Mesendoderm (in vitro differentiated cells): Measurements from ENCODE around the gene TTC34.

Experiments used
- DNase-seq: peaks from one replicate; pipeline ENCODE4 v3.0.0; 2013
- H2AK5ac ChIP-seq: 2 replicates; pipeline ENCODE4 v1.6.1; 2013; ENCODE audit warnings: low read length, inconsistent platforms
- H2BK120ac ChIP-seq: 2 replicates; pipeline ENCODE4 v1.6.1; 2013; ENCODE audit warnings: low read depth, mild to moderate bottlenecking, low read length, moderate library complexity, mixed read lengths
- H2BK15ac ChIP-seq: replicated peaks from 2 replicates; pipeline ENCODE4 v1.6.1; 2013; ENCODE audit warnings: low read depth, mild to moderate bottlenecking, moderate library complexity
- H2BK5ac ChIP-seq: 2 replicates; pipeline ENCODE4 v1.6.1; 2013; ENCODE audit warnings: low read length, inconsistent platforms
- H3K18ac ChIP-seq: 2 replicates; pipeline ENCODE4 v1.6.1; 2013; ENCODE audit warnings: mild to moderate bottlenecking, low read length, mixed read lengths
- H3K23ac ChIP-seq: one replicate; pipeline ENCODE4 v1.6.1; 2013; ENCODE audit warnings: low read length
- H3K27ac ChIP-seq: 2 replicates; pipeline ENCODE4 v1.5.1; 2013; ENCODE audit warnings: low read depth, mild to moderate bottlenecking, inconsistent platforms, low read length, moderate library complexity
- H3K27me3 ChIP-seq: 2 replicates; pipeline ENCODE4 v1.6.1; 2013; ENCODE audit warnings: low read length, control low read depth, mild to moderate bottlenecking, inconsistent platforms; ENCODE audit not compliant: insufficient read depth, poor library complexity
- H3K36me3 ChIP-seq: 2 replicates; pipeline ENCODE4 v1.6.1; 2013; ENCODE audit warnings: low read length, inconsistent platforms; ENCODE audit not compliant: control insufficient read depth, insufficient read depth
- H3K4ac ChIP-seq: one replicate; pipeline ENCODE4 v1.6.1; 2013; ENCODE audit warnings: low read depth, mild to moderate bottlenecking, low read length, moderate library complexity
- H3K4me1 ChIP-seq: 2 replicates; pipeline ENCODE4 v1.6.1; 2013; ENCODE audit warnings: low read depth, low read length, inconsistent platforms; ENCODE audit not compliant: control insufficient read depth
- H3K4me2 ChIP-seq: 2 replicates; pipeline ENCODE4 v1.6.1; 2013; ENCODE audit warnings: low read length
- H3K4me3 ChIP-seq: 2 replicates; pipeline ENCODE4 v1.5.1; 2013; ENCODE audit warnings: mild to moderate bottlenecking, low read length
- H3K56ac ChIP-seq: one replicate; pipeline ENCODE4 v1.6.1; 2013; ENCODE audit warnings: low read length
- H3K79me1 ChIP-seq: 2 replicates; pipeline ENCODE4 v1.6.1; 2013; ENCODE audit warnings: low read length, inconsistent platforms
- H3K79me2 ChIP-seq: 2 replicates; pipeline ENCODE4 v1.6.1; 2013; ENCODE audit warnings: mild to moderate bottlenecking, low read length; ENCODE audit not compliant: control insufficient read depth, insufficient read depth
- H3K9ac ChIP-seq: 2 replicates; pipeline ENCODE4 v1.6.1; 2013; ENCODE audit warnings: low read length, inconsistent platforms
- H4K5ac ChIP-seq: one replicate; pipeline ENCODE4 v1.6.1; 2013; ENCODE audit warnings: low read length
- H4K8ac ChIP-seq: one replicate; pipeline ENCODE4 v1.6.1; 2013; ENCODE audit warnings: low read depth, mild to moderate bottlenecking, control low read depth, low read length, moderate library complexity
- WGBS: extraction: QIAGEN DNeasy Blood & Tissue Kit; methylation state at CpG from one replicate; pipeline ENCODE4 v1.1.7; 2013; ENCODE audit warnings: low lambda C conversion rate, missing lambda C conversion rate; ENCODE audit not compliant: insufficient coverage; ENCODE audit errors: extremely low coverage; 5-methylcytosine and 5-hydroxymethylcytosine counted together

Gene TTC34

DNA sequence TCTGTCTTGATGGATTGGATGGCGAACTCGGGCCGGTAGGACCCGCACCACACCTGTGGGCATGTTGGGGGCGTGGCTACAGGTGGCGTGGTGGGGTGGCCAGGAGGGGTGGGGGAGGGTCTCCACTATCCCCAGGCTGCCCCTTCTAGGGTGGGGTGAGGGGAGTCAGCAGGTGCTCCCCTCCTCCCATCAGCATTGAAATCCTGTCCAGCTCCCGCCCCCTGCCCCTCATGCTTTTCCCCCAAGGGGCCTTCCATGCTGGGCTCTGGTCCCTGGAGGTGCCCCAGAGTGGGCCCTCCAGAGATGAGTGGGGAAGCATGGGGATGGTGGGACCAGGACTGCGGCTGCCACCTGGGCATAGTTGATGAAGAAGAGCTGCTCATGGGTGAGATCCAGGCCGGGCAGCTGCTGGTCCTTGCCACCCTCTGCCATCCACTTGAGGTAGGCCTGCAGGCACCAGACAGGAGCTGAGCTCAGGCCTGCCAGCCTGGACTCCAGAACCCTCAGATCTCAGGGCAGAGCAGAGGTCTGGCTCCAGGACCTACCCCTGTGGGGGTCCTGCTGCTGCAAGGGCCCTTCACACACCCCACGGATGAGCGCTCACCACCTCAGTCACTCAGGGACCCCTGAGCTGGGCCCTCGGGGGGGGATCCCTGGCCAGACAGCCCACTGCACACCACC is 209.8 kb downstream of the TTC34 start:
- H2BK15ac ChIP-seq: no peak overlapping the region
- H3K36me3 ChIP-seq: no peaks in the 10 kb centered on the region
- no peak overlapping the region for H3K4me3 ChIP-seq
- H3K4me1 ChIP-seq: no peaks in the 10 kb centered on the region
- H3K79me2 ChIP-seq: no peaks in the 10 kb centered on the region
- no peak for DNase-seq
- H3K18ac ChIP-seq: no peak overlapping the region
- no peak overlapping the region for H4K8ac ChIP-seq
- H2BK120ac ChIP-seq: no peak overlapping the region
- no peak overlapping the region for H3K23ac ChIP-seq
- H3K4ac ChIP-seq: no peak overlapping the region
- no peak overlapping the region for H3K9ac ChIP-seq
- no peaks in the 10 kb centered on the region for H3K79me1 ChIP-seq
- no peak overlapping the region for H3K56ac ChIP-seq
- no peak overlapping the region for H2AK5ac ChIP-seq
- no peak overlapping the region for H2BK5ac ChIP-seq
- H3K4me2 ChIP-seq: no peak overlapping the region
- no CpG with 5 or more reads among the region's 12 CpGs for WGBS
- no peak overlapping the region for H3K27ac ChIP-seq
- H3K27me3 ChIP-seq: no peaks in the 10 kb centered on the region
- no peak overlapping the region for H4K5ac ChIP-seq

DNA sequence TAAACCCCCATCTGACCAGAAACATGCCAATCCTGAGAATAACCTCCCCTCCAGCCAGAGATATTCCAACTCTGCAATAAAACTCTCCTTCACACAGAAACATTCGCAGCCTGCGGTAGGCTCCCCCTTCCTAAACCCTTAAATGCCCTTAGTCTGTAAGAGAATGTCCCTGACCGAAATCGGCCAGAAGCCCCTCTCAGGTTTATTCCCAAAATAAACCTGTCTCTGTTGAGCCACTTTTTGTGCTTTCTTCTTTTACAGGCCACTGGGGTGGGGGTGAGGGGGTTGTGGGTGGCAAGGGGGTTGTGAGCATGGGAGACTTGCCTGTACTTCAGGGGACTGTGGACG is 210.3 kb downstream of the TTC34 start:
- H3K23ac ChIP-seq: no peak overlapping the region
- no CpG with 5 or more reads among the region's 5 CpGs for WGBS
- DNase-seq: no peak
- no peaks in the 10 kb centered on the region for H3K4me1 ChIP-seq
- no peak overlapping the region for H3K4ac ChIP-seq
- H3K36me3 ChIP-seq: no peaks in the 10 kb centered on the region
- H3K79me1 ChIP-seq: no peaks in the 10 kb centered on the region
- no peak overlapping the region for H4K8ac ChIP-seq
- H3K4me3 ChIP-seq: no peak overlapping the region
- no peak overlapping the region for H4K5ac ChIP-seq
- no peak overlapping the region for H2AK5ac ChIP-seq
- H3K56ac ChIP-seq: no peak overlapping the region
- no peak overlapping the region for H2BK15ac ChIP-seq
- H3K79me2 ChIP-seq: no peaks in the 10 kb centered on the region
- H3K4me2 ChIP-seq: no peak overlapping the region
- H3K9ac ChIP-seq: no peak overlapping the region
- no peak overlapping the region for H2BK120ac ChIP-seq
- H3K27ac ChIP-seq: no peak overlapping the region
- no peaks in the 10 kb centered on the region for H3K27me3 ChIP-seq
- H2BK5ac ChIP-seq: no peak overlapping the region
- no peak overlapping the region for H3K18ac ChIP-seq

DNA sequence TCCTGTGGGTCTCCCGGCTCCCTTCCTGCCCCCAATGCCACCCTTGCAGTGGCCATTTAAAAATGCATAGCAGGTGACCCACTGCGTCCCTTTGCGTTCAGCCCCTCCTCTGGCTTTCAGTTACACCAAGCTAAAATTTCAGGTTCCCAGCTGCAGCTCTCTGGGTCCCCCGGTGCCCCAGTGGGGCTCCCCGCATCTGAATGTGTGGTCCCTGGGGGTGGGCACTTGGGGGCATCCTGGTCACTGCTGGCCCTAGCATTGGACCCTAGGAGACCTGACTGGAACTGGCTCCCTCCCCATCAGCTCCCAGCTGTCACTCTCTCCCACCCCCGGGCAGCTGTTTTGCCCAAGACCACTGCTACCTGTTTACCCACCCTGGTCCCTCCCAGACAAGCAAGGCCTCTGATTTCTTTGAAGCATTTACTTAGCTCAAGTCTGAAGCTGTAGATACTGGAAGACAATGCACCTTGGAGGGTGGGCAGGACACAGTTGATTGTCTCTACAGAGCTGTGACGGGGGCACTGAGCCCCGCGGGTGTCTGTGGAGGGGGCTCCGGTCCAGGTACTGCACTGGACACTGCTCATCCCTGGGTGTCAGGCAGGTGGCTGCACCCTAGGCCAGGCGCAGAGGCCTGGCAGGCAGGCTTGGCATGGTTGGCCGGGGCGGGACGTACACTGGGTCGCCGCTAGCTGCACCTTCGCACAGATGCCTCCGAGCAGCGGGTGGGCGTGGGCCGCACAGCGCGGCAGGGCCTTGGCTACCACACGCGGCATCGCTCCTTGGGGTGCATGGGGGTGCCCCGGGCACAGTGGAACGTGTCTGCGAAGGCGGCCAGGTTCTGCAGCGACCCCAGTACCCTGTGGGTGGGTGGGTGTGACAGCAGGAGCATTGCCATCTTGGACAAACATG is 211.0 kb downstream of the TTC34 start:
- no peak overlapping the region for H3K4me3 ChIP-seq
- no peak overlapping the region for H2BK5ac ChIP-seq
- no peak overlapping the region for H3K23ac ChIP-seq
- no peak overlapping the region for H3K56ac ChIP-seq
- no peak overlapping the region for H2BK15ac ChIP-seq
- no CpG with 5 or more reads among the region's 31 CpGs for WGBS
- no peak overlapping the region for H2BK120ac ChIP-seq
- no peaks in the 10 kb centered on the region for H3K36me3 ChIP-seq
- no peak overlapping the region for H3K4ac ChIP-seq
- no peak for DNase-seq
- H3K79me1 ChIP-seq: no peaks in the 10 kb centered on the region
- H3K27ac ChIP-seq: no peak overlapping the region
- H3K4me1 ChIP-seq: no peaks in the 10 kb centered on the region
- no peak overlapping the region for H3K4me2 ChIP-seq
- H4K8ac ChIP-seq: no peak overlapping the region
- no peak overlapping the region for H3K9ac ChIP-seq
- H2AK5ac ChIP-seq: no peak overlapping the region
- H3K79me2 ChIP-seq: no peaks in the 10 kb centered on the region
- H4K5ac ChIP-seq: no peak overlapping the region
- no peak overlapping the region for H3K18ac ChIP-seq
- no peaks in the 10 kb centered on the region for H3K27me3 ChIP-seq

DNA sequence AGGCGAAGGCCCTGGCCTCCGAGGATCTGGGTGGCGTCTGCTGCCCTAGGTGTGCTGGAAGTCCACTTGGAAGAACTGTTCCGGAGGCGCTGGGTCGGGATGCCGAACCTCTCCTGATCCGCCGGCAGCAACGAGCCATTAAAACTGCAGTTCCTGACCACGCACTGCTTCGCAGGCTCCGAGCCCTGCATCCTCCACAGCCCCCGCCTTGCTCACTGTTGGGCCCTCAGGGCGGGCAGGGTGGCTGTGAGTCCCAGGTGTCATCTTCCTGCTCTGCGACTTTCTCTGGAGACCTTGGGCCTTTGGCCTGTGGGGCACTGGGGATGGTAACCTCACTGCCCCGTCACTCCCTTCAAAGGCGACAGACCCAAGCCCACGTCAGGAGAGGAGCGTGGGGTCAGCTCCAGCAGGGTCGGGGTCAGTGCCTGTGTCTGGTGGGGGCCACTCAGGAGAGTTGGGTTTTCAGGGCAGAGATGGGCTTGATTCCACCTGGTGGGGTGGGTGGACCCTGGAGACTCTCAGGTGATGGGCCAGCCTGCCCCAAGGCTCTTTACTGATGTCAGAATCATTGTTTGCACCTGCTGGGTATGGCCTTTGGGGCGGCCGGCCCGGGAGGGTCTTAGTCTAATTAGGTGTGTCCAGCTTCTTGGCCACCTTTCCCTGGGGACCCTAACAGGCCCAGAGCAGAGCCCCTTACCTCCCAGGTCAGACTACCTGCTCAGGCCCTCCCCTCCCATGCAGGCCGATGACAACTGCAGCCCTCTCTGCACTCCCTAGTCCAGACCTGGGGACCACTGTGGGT is 211.9 kb downstream of the TTC34 start:
- Histone ChIP-seq H3K4ac (no peak overlapping the region), H3K27ac (no peak overlapping the region), H3K36me3 (no peaks in the 10 kb centered on the region), H3K4me3 (no peak overlapping the region), H3K4me1 (no peaks in the 10 kb centered on the region), H3K56ac (no peak overlapping the region), H2BK15ac (no peak overlapping the region), H3K23ac (no peak overlapping the region), H2BK5ac (no peak overlapping the region), H3K18ac (no peak overlapping the region), H3K79me2 (no peaks in the 10 kb centered on the region), H3K9ac (no peak overlapping the region), H3K79me1 (no peaks in the 10 kb centered on the region), H2AK5ac (no peak overlapping the region), H3K4me2 (no peak overlapping the region), H4K5ac (no peak overlapping the region), H3K27me3 (no peaks in the 10 kb centered on the region), H2BK120ac (no peak overlapping the region), H4K8ac (no peak overlapping the region)
- DNase-seq: no peak
- WGBS: no CpG with 5 or more reads among the region's 25 CpGs

DNA sequence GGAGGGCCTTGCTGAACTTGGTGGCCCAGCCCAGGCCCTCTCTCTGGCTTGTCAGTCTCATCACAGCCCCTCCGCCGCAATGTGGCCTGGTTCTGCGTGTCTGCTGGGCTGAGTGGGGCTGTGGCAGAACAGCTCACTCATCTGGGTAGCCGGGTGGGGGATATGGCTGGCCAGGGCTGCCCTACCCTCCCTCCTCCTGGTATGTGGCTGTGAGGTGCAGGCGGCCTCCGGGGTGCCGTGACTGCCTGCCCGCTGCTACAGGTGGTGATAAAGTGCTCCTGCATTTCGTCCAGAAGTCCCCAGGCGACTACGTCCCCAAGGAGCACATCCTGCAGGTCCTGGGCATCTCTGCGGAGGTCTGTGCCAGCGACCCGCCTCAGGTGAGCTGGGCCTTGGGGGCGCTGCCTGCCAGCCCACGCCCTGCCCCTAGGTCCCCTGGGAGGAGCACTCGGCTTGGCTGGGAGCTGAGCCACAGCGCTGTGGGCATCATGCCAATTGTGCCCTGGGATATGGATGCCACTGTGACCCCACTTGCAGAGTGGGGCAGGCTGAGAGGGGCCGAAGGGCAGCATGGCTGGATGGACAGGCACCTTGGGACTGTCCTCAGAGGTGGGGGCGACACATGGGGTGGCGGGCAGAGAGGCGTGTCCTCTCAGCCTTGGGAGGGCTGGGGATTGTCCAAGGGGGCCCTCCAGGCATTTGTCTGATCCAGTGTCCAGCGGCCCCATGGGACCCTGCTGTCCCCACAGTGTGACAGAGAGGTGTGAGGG is 212.6 kb downstream of the TTC34 start:
- Histone ChIP-seq H4K8ac (no peak overlapping the region), H3K4me1 (no peaks in the 10 kb centered on the region), H3K79me1 (no peaks in the 10 kb centered on the region), H3K56ac (no peak overlapping the region), H3K36me3 (no peaks in the 10 kb centered on the region), H3K27ac (no peak overlapping the region), H4K5ac (no peak overlapping the region), H2BK15ac (no peak overlapping the region), H3K4me3 (no peak overlapping the region), H3K23ac (no peak overlapping the region), H3K4me2 (no peak overlapping the region), H3K79me2 (no peaks in the 10 kb centered on the region), H3K27me3 (no peaks in the 10 kb centered on the region), H2BK5ac (no peak overlapping the region), H2BK120ac (no peak overlapping the region), H2AK5ac (no peak overlapping the region), H3K4ac (no peak overlapping the region), H3K18ac (no peak overlapping the region), H3K9ac (no peak overlapping the region)
- WGBS: no CpG with 5 or more reads among the region's 23 CpGs
- DNase-seq: no peak
